Superior temporal gyrus (tissue), 1 donor: ENCODE data around the gene CDKAL1.
"Not testable (repeated sequence)": the region's sequence is repeated elsewhere in the genome, so short reads cannot be mapped to it uniquely, and the experiment has no call there.

ENCODE experiments used
- DNase-seq: peaks from one replicate; pipeline ENCODE4 v3.0.0-alpha.2; 2016; ENCODE audit errors: extremely low spot score

Gene CDKAL1

GRCh38 chr6:20639161-20639560 lies 104.9 kb downstream of the CDKAL1 start:
- DNase-seq: no peak

GRCh38 chr6:20640181-20640580 lies 105.9 kb downstream of the CDKAL1 start:
- DNase-seq: peak; percentile 77

GRCh38 chr6:20642441-20642840 lies 108.2 kb downstream of the CDKAL1 start:
- DNase-seq: no peak

- DNase-seq: no peak
Measured at GRCh38 chr6:20644667-20645370, 110.6 kb downstream of the CDKAL1 start.

- DNase-seq: not testable (repeated sequence)
Measured at GRCh38 chr6:20645572-20645971, 111.3 kb downstream of the CDKAL1 start.

GRCh38 chr6:20647585-20647984 lies 113.3 kb downstream of the CDKAL1 start:
- no peak for DNase-seq

GRCh38 chr6:20649696-20650470 lies 115.6 kb downstream of the CDKAL1 start:
- not testable (repeated sequence) for DNase-seq

- no peak for DNase-seq
Measured at GRCh38 chr6:20652299-20653084, 118.2 kb downstream of the CDKAL1 start.

- no peak for DNase-seq
Measured at GRCh38 chr6:20653085-20653479, 118.8 kb downstream of the CDKAL1 start.

- no peak for DNase-seq
Measured at GRCh38 chr6:20655317-20655716, 121.1 kb downstream of the CDKAL1 start.

- DNase-seq: no peak
Measured at GRCh38 chr6:20657274-20657800, 123.1 kb downstream of the CDKAL1 start.

GRCh38 chr6:20658053-20658452 lies 123.8 kb downstream of the CDKAL1 start:
- no peak for DNase-seq

- no peak for DNase-seq
Measured at GRCh38 chr6:20658516-20658915, 124.3 kb downstream of the CDKAL1 start.

- no peak for DNase-seq
Measured at GRCh38 chr6:20660534-20660933, 126.3 kb downstream of the CDKAL1 start.

GRCh38 chr6:20661721-20662120 lies 127.5 kb downstream of the CDKAL1 start:
- peak; percentile 51 for DNase-seq

- no peak for DNase-seq
Measured at GRCh38 chr6:20664250-20664649, 130.0 kb downstream of the CDKAL1 start.

- no peak for DNase-seq
Measured at GRCh38 chr6:20665290-20665689, 131.0 kb downstream of the CDKAL1 start.

GRCh38 chr6:20669571-20670314 lies 135.5 kb downstream of the CDKAL1 start:
- DNase-seq: no peak

- DNase-seq: no peak
Measured at GRCh38 chr6:20670750-20671149, 136.5 kb downstream of the CDKAL1 start.

GRCh38 chr6:20672038-20672437 lies 137.8 kb downstream of the CDKAL1 start:
- DNase-seq: no peak

GRCh38 chr6:20673458-20673857 lies 139.2 kb downstream of the CDKAL1 start:
- DNase-seq: no peak
